ENCODE results near the gene ZNHIT2. TPM values are rescaled to one million over a fixed set of nuclear protein-coding genes. Genes with fewer than 3 reads are reported as not detected.

The ZNHIT2 gene
- 11.4 and 12.0 TPM in 2 replicates for total RNA-seq

DNA sequence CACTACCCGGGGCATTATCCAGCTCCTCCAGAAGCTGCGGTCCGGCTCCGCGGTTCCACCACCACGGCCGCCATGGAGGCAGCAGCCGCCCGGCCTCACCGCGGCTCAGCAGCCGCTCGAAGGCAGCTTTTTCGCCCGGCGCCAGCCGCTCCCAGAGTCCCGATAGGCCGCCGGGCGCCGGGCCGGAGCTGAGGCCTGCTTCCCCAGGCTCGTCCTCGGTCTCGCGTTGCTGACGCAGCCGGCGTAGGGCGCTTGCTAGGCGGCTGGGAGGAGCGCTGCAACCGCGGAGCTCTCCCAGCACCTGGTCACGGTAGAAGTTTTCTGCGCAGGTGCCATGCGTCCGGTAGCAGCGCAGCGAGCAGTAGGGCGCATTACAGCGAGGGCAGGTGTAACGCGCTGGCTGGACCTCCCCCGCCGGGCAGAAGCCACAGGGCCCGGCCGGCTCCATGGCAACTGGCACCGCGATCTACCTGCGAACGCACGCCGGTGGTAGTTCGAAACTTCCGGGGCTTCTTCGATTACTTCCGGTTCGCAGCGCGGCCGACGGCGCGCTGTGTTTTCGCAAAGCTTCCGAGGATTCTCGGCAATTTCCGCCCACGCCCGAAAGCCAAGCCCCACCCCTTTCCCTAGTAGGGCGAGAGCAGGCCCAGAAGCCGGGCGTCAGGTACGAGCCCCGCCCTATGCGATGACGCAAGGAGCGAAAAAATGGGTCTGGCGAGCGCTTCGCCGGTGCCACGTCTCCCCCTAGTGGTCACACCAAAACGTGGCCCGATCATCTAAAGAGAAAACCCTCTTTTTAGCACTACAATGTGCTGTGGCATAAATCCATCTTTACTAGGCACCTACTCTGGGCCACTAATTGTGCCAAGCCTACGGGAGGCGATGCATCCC, at the start of gene ZNHIT2:
Gene ZNHIT2, minus strand, starts transcription at position 496 of the 891 bp plus-strand sequence. Its CDS starts 48 bp downstream, at position 448.

GRCh38 chr11:65134240-65134951, 16.9 kb upstream of the ZNHIT2 start, which contains the start of gene SYVN1:
Gene SYVN1 (minus strand): TSS chr11:65134519. CDS start chr11:65133601, 918 bp downstream.

DNA sequence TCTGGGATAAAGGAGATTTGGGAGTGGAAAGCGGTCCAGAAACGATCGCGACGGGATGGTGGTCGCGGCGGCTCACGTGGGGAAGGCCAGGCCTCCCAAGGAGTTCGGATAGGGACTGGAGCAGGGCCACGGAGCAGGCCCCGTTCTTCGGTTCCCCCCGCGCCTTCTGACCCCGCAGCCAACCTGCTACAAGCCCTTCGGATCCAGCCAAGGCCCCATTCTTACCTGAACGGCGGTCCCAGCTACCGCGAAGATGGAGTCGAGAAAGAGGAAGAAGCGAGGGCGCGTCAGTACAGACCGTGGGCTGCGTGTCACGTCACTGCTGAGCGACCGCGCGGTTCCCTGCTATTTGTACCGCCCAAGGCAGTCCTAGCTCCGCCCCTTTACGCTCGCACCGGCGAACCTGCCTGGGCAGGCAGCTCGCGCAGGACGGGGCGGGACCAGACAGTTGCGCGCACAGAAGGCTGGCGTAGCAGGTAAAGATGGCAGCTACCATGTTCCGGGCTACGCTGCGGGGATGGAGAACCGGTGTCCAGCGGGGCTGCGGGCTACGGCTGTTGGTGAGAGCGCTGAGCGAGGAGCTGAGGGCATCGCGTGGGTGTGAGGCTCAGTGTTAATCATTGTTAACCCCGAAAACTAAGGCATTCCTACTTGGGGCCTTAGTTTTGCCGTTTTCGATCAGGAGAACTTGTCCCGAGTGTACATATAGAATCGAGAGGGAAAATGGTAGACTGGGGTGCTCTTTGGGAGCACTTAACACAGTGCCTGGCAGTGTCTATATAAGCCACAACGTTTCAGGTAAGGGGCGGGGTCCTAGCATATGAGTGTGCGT, 4.6 kb upstream of the ZNHIT2 start, which contains the start of the genes FAU and MRPL49:
Gene FAU, minus strand, starts transcription at position 270 of the 832 bp plus-strand sequence. CDS start 321 bp downstream, outside the sequence.
Gene MRPL49, plus strand, starts transcription at position 457 of the 832 bp plus-strand sequence. Its CDS starts 26 bp downstream, at position 483.

GRCh38 chr11:65111744-65112545, 5.6 kb downstream of the ZNHIT2 start, which contains the start of gene TM7SF2:
Gene TM7SF2 (plus strand): TSS chr11:65111872. CDS start chr11:65112016, 144 bp downstream.

GRCh38 chr11:65095974-65096806, 21.3 kb downstream of the ZNHIT2 start, which contains the start of gene VPS51:
Gene VPS51 (plus strand): TSS chr11:65096214. CDS start chr11:65096251, 37 bp downstream.

DNA sequence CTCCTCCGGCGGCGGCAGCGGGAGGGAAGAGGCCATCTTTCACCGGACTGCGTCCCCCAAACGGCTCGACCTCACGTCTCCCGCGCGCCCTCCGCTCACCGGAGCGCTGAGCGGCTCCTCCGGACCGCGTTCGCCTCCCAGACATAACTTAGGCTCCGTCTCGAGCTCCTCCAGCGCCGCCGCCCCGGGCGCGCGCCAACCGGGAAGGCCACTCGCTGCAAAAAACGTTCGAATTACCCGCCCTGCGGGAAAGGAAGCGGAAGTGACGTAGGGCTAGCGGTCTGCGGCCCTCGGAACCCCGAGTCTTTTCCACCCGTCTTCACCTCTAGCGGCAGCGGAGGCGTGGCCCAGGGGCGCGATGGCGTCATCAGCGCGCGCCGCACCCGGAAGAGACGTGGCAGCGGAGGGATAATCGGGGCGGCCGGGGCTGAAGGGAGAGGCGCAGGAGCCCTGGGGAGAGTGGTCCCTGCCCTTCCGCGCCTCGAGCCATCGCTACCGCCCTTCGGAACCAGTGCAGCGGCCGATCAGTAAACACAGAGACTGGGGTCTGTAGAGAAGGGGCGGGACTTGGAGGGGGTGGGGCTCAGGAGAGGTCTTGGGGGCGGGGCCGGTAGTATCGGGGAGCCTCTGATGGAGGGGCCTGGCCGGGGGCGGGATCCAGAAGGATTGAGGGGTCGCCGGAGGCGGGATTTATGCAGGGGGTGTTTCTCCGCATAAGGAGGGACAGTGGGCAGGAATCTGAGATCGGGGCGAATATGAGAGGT, 33.5 kb downstream of the ZNHIT2 start, which contains the start of the genes CDCA5 and ZFPL1:
Gene CDCA5, minus strand, starts transcription at position 207 of the 764 bp plus-strand sequence. Its CDS starts 62 bp downstream, at position 145.
Gene ZFPL1, plus strand, starts transcription at position 389 of the 764 bp plus-strand sequence. CDS start 477 bp downstream, outside the sequence.

Other genes with a start within 250 kb of the ZNHIT2 start
- gene EHD1, start 239.1 kb downstream of the ZNHIT2 start, total RNA-seq = 61.5 and 111 TPM in 2 replicates
- gene ATG2A, start 200.5 kb downstream of the ZNHIT2 start, total RNA-seq = 15.4 and 17.5 TPM in 2 replicates
- 7.6 and 12.4 TPM in 2 replicates for gene PPP2R5B, start 193.0 kb downstream of the ZNHIT2 start, total RNA-seq
- gene GPHA2, start 181.8 kb downstream of the ZNHIT2 start, total RNA-seq = not detected in 2 replicates
- not detected in 2 replicates for gene MAJIN, start 145.6 kb downstream of the ZNHIT2 start, total RNA-seq
- 0.50 and 0.77 TPM in 2 replicates for gene BATF2, start 120.7 kb downstream of the ZNHIT2 start, total RNA-seq
- 74.7 and 104 TPM in 2 replicates for gene ARL2, start 103.5 kb downstream of the ZNHIT2 start, total RNA-seq
- 7.4 and 10.4 TPM in 2 replicates for gene SNX15, start 90.3 kb downstream of the ZNHIT2 start, total RNA-seq
- 8.4 and 20.3 TPM in 2 replicates for gene SAC3D1, start 76.5 kb downstream of the ZNHIT2 start, total RNA-seq
- gene NAALADL1, start 59.1 kb downstream of the ZNHIT2 start, total RNA-seq = 24.7 and 31.5 TPM in 2 replicates
- 7.1 and 18.6 TPM in 2 replicates for gene CDCA5, start 33.7 kb downstream of the ZNHIT2 start, total RNA-seq
- gene ZFPL1, start 33.5 kb downstream of the ZNHIT2 start, total RNA-seq = 34.0 and 36.2 TPM in 2 replicates
- gene VPS51, start 21.5 kb downstream of the ZNHIT2 start, total RNA-seq = 153 and 194 TPM in 2 replicates
- 13.1 and 49.4 TPM in 2 replicates for gene TM7SF2, start 5.8 kb downstream of the ZNHIT2 start, total RNA-seq
- 229 and 277 TPM in 2 replicates for gene FAU, start 4.4 kb upstream of the ZNHIT2 start, total RNA-seq
- 43.4 and 52.5 TPM in 2 replicates for gene MRPL49, start 4.6 kb upstream of the ZNHIT2 start, total RNA-seq
- gene SYVN1, start 16.8 kb upstream of the ZNHIT2 start, total RNA-seq = 19.4 and 47.6 TPM in 2 replicates
- not detected in 2 replicates for gene SPDYC, start 52.5 kb upstream of the ZNHIT2 start, total RNA-seq
- 88.1 and 117 TPM in 2 replicates for gene CAPN1, start 64.2 kb upstream of the ZNHIT2 start, total RNA-seq
- gene POLA2, start 144.3 kb upstream of the ZNHIT2 start, total RNA-seq = 5.9 and 23.0 TPM in 2 replicates
- 13.3 and 17.2 TPM in 2 replicates for gene CDC42EP2, start 197.2 kb upstream of the ZNHIT2 start, total RNA-seq
- gene DPF2, start 216.2 kb upstream of the ZNHIT2 start, total RNA-seq = 33.5 and 41.6 TPM in 2 replicates
- 0.11 and 0.37 TPM in 2 replicates for gene TIGD3, start 237.1 kb upstream of the ZNHIT2 start, total RNA-seq